IPS-18c (cell line): ENCODE results near the gene DZANK1.
"Not testable (repeated sequence)": the region's sequence is repeated elsewhere in the genome, so short reads cannot be mapped to it uniquely, and the experiment has no call there.

Experiments used
- H3K4me3 ChIP-seq: 2 replicates; pipeline ENCODE4 v1.7.0; 2013; ENCODE audit warnings: low read depth, mild to moderate bottlenecking, low read length, moderate library complexity; ENCODE audit not compliant: insufficient read depth
- H3K9me3 ChIP-seq: one replicate; pipeline ENCODE4 v1.6.1; 2013; ENCODE audit warnings: mild to moderate bottlenecking, low read length, moderate library complexity; ENCODE audit not compliant: control insufficient read depth, insufficient read depth

The DZANK1 gene

GRCh38 chr20:18466894-18467730 lies at the start of gene DZANK1, which contains the start of gene POLR3F:
DZANK1 (minus strand) TSS chr20:18467030; CDS start chr20:18465358, 1,672 bp downstream.
POLR3F (plus strand) TSS chr20:18467390; CDS start chr20:18467507, 117 bp downstream.
- peak within 1 kb of the TSS; percentile 91 for H3K4me3 ChIP-seq

DNA sequence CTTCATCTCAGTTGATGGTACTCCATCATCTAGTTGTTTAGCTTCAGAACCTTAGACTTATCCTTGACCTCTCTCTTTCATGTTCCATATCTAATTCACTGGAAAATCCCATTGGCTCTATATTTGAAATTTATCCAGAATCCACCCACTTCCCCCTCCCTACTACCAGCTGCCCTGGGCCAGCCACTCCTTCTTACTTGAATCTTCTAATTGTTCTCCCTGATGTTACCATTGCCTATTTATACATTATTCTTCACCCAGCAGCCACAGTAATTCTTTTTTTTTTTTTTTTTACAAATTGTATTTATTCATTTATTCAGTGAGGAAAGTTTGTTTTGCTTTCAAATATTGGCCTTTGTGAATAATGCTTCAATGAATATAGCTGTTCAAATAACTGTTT lies 49.1 kb upstream of the DZANK1 start:
- no peaks in the 10 kb centered on the region for H3K9me3 ChIP-seq
- no peak overlapping the region for H3K4me3 ChIP-seq

More at GRCh38 chr20:18466894-18467730, at the start of gene DZANK1, which contains the start of gene POLR3F:
- no peaks in the 10 kb centered on the region for H3K9me3 ChIP-seq

DNA sequence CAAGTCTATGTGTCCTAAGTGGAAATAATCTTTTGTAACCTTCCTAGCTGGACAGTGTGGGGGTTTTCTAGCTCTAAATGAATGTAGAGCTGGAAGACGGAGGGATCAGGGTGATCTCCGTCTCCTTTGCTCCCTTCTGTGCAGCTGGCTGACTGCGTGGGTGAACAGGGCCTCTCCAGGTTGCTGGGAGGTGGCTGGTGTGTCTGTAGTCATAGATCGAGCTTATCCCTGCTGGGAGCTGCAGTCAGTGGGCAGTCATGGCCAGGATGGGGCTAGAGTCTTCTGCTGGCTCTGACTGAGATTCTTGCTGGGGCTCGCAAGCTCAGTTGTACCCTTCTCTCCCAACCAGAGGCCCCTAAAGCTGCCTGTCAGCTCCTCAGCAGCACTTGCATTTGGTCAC lies 47.3 kb upstream of the DZANK1 start:
- no peaks in the 10 kb centered on the region for H3K9me3 ChIP-seq
- no peak overlapping the region for H3K4me3 ChIP-seq

DNA sequence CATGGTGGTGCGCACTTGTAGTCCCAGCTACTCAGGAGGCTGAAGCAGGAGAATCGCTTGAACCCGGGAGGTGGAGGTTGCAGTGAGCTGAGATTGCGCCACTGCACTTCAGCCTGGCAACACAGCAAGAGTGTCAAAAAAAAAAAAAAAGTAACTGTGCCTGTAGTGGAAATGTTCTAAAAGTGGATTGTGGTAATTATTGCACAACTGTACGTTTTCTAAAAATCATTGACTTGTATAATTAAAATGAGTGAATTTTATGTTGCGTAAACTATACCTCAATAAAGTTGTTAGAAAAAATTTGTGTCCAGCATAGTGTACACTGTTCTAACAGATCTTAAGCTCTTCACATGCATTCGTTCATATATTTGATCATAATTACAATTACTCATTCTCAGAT lies 46.4 kb upstream of the DZANK1 start:
- Histone ChIP-seq H3K4me3 (no peak overlapping the region), H3K9me3 (no peaks in the 10 kb centered on the region)

GRCh38 chr20:18511571-18511970 lies 44.7 kb upstream of the DZANK1 start:
- Histone ChIP-seq H3K4me3 (no peak overlapping the region), H3K9me3 (no peaks in the 10 kb centered on the region)

DNA sequence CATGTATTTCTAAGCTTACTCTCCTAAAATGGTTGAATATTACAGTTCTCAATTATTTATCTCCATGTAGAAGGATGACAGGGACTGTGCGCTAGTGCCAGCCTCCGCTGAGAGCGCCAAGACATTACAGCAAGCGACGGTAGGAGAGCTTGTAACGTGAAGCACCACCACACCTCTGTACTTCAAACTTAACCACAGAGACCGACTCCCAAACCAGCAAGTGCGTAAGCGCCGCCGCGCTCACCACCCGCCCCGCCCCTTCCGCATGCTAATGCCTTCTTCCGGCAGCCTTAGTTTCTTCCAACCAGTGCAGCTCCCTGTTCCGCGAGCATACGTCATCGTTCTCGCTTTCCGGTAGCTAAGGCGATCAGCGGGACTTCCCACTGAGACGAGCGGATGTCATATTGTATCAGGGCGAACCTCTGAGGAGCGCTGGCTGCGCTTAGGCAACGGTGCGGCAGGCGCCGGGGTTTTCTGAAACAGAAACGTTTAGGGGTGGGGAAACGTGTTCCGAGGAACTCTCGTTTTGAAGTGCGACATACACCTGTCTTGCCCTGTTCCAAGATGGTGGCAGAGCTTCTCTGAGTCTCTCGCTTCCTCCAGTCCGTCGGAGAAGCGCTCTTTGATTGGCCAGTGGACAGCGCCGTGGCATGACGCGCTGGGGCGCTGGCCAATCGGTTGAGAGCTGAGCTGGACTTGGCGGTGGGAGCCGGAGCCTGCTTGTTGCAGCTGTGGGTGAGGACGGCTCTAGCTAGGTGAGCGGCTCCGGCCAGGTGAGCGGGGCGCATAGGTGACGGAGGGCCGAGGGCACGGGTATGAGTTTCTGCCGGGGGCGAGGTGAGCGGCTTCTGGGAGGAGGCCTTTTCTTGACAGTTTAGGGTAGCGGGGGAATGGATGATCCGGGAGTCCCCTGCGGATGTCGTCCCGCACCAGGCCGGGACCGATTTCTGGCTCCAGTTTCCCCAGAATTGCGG lies 40.7 kb upstream of the DZANK1 start, which contains the start of gene SEC23B:
TSS of gene SEC23B (plus strand) at position 723 of the 974 bp plus-strand sequence. CDS start 2,896 bp downstream, outside the sequence.
- peaks cover 2% of the 10 kb centered on the region for H3K9me3 ChIP-seq
- H3K4me3 ChIP-seq = peak within 1 kb of the TSS; percentile 96

DNA sequence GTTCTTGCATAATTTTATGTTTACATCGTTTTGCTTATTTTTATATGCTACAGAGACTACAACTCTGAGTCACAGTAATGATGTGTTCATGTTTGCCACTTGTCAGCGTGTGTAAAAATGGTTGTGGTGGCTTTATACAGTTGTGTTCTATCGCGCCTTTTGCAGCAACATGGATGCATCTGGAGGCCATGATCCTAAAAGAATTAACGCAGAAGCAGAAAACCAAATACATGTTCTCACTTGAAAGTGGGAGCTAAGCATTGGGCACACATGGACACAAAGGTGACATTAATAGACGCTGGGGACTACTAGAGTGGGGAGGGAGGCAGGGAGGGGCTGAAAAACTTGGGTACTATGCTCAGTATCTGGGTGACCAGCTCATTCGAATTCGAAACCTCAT lies 39.9 kb upstream of the DZANK1 start:
- H3K9me3 ChIP-seq = peaks cover 2% of the 10 kb centered on the region
- H3K4me3 ChIP-seq = peak overlapping the region; percentile 96

DNA sequence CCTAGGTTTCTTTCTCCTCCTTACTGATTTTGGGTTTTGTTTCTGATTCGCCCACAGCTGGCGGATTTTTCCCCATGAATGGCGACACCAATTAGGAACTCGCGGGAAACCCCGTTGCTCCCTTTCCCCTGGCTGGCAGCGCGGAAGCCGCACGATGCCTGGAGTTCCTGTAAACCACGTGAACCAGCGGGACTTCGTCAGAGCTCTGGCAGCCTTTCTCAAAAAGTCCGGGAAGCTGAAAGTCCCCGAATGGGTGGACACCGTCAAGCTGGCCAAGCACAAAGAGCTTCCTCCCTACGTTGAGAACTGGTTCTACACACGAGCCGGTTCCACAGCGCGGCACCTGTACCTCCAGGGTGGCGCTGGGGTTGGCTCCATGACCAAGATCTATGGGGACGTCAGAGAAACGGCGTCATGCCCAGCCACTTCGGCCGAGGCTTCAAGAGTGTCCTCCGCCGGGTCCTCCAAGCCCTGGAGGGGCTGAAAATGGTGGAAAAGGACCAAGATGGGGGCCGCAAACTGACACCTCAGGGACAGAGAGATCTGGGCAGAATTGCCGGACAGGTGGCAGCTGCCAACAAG lies 37.7 kb upstream of the DZANK1 start:
- Histone ChIP-seq H3K4me3 (no peak overlapping the region), H3K9me3 (peaks cover 2% of the 10 kb centered on the region)

DNA sequence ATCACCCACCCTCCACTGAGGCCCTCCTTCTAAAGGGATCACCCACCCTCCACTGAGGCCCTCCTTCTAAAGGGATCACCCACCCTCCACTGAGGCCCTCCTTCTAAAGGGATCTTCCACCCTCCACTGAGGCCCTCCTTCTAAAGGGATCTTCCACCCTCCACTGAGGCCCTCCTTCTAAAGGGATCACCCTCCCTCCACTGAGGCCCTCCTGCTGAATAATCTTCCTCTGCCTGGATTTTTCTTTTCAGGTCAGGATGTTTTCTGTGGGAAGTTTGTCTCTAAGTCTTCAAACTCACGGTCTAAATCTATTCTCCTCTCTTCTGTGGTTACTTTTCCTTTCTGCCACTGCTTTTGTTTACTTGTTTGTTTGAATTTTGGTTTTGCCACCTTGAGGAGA lies 34.8 kb upstream of the DZANK1 start:
- H3K4me3 ChIP-seq, H3K9me3 ChIP-seq: not testable (repeated sequence)

GRCh38 chr20:18497603-18498002 lies 30.8 kb upstream of the DZANK1 start:
- Histone ChIP-seq H3K4me3 (no peak overlapping the region), H3K9me3 (no peaks in the 10 kb centered on the region)

- Histone ChIP-seq H3K4me3 (peak within 1 kb of the TSS; percentile 91), H3K9me3 (no peaks in the 10 kb centered on the region)
Observed at GRCh38 chr20:18496740-18497592, 30.1 kb upstream of the DZANK1 start, which contains the start of gene RBBP9. RBBP9 (minus strand) TSS chr20:18497225; CDS start chr20:18497167, 58 bp downstream.

DNA sequence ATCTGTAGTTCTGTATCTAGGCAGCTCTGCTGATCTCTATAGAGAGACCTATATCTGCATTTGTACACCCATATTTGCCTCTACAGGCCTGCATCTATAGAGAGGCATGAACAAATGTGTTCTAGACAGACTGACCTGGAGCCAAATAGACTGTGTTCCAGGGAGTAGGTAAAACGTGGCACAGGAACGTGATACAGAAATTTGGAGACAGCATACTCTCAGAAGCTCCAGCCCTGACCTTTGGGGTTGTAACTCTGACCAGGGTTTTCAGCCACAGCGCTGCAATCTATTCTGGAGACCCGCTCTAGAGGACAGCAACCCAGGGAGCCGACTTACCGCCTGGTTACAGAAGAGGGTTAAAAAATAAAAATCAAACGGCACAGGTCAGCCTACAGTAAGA lies 29.2 kb upstream of the DZANK1 start:
- Histone ChIP-seq H3K9me3 (no peaks in the 10 kb centered on the region), H3K4me3 (peak overlapping the region; percentile 91; the same call in 1 of the 2 replicates)

DNA sequence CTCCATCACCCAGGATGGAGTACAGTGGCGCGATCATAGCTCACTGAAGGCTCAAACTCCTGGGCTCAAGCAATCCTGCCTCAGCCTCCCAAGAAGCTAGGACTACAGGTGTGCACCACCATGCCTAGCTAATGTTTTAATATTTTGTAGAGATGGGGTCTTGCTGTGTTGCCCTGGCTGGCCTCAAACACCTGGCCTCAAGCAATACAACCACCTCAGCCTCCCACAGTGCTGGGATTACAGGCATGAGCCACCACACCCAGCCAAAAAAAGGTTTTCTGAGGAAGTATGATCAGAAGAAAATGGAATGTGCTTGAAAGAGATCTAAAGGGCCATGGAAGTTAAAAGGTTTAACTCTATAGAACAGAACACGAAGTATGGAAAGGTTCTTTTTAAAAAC lies 21.5 kb upstream of the DZANK1 start:
- Histone ChIP-seq H3K9me3 (no peaks in the 10 kb centered on the region), H3K4me3 (no peak overlapping the region)

DNA sequence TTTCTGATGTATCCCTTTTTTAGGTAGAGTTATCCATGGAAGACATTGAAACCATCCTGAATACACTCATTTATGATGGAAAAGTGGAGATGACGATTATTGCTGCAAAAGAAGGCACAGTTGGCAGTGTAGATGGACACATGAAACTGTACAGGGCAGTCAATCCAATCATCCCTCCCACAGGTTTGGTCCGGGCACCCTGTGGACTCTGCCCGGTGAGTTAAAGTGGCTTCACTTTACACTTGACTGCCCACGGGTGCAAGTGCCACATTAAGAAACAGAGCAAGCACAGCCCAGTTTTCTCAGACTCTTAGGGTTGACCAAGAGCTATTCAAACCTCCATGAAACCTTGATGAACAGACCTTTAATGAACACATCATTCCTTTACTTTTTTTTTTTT lies 14.8 kb upstream of the DZANK1 start:
- Histone ChIP-seq H3K4me3 (no peak overlapping the region), H3K9me3 (no peaks in the 10 kb centered on the region)

GRCh38 chr20:18477821-18478220 lies 11.0 kb upstream of the DZANK1 start:
- H3K9me3 ChIP-seq = no peaks in the 10 kb centered on the region
- H3K4me3 ChIP-seq = no peak overlapping the region

- no peaks in the 10 kb centered on the region for H3K9me3 ChIP-seq
- no peak overlapping the region for H3K4me3 ChIP-seq
Observed at GRCh38 chr20:18477218-18477617, 10.4 kb upstream of the DZANK1 start.
